ENCODE measurements around the gene DNAJC7.
"Not testable (repeated sequence)": the region's sequence is repeated elsewhere in the genome, so short reads cannot be mapped to it uniquely, and the experiment has no call there.

Gene DNAJC7

GRCh38 chr17:42010266-42010680 is 7.0 kb downstream of the DNAJC7 start:
- FAIRE-seq = not testable (repeated sequence)

- no peak for FAIRE-seq
Measured at GRCh38 chr17:42009170-42009569, 8.1 kb downstream of the DNAJC7 start.

- peak; percentile 76 for FAIRE-seq
Measured at GRCh38 chr17:42005166-42005565, 12.1 kb downstream of the DNAJC7 start.

- FAIRE-seq = no peak
Measured at GRCh38 chr17:42002792-42003301, 14.4 kb downstream of the DNAJC7 start.

- FAIRE-seq = no peak
Measured at GRCh38 chr17:42002175-42002791, 15.0 kb downstream of the DNAJC7 start.

GRCh38 chr17:42001729-42002128 is 15.5 kb downstream of the DNAJC7 start:
- no peak for FAIRE-seq

GRCh38 chr17:42000413-42001133 is 16.7 kb downstream of the DNAJC7 start:
- no peak for FAIRE-seq

- FAIRE-seq = no peak
Measured at GRCh38 chr17:41998497-41998896, 18.7 kb downstream of the DNAJC7 start.

GRCh38 chr17:41996855-41997164 is 20.4 kb downstream of the DNAJC7 start:
- no peak for FAIRE-seq

GRCh38 chr17:41992576-41992975 is 24.7 kb downstream of the DNAJC7 start:
- FAIRE-seq = no peak

- FAIRE-seq = no peak
Measured at GRCh38 chr17:41989702-41990419, 27.4 kb downstream of the DNAJC7 start.

- no peak for FAIRE-seq
Measured at GRCh38 chr17:41988418-41988817, 28.8 kb downstream of the DNAJC7 start.

GRCh38 chr17:41987642-41988041 is 29.6 kb downstream of the DNAJC7 start:
- FAIRE-seq = no peak

- no peak for FAIRE-seq
Measured at GRCh38 chr17:41986634-41987033, 30.6 kb downstream of the DNAJC7 start.

GRCh38 chr17:41985919-41986318 is 31.3 kb downstream of the DNAJC7 start:
- no peak for FAIRE-seq

GRCh38 chr17:41984454-41984853 is 32.8 kb downstream of the DNAJC7 start:
- no peak for FAIRE-seq

GRCh38 chr17:41982026-41982760 is 35.0 kb downstream of the DNAJC7 start:
- FAIRE-seq = no peak

GRCh38 chr17:41977991-41978390 is 39.2 kb downstream of the DNAJC7 start:
- no peak for FAIRE-seq

- FAIRE-seq = no peak
Measured at GRCh38 chr17:41976142-41976768, 41.0 kb downstream of the DNAJC7 start.

- no peak for FAIRE-seq
Measured at GRCh38 chr17:41975099-41976083, 41.8 kb downstream of the DNAJC7 start.

GRCh38 chr17:41974658-41975057 is 42.6 kb downstream of the DNAJC7 start:
- no peak for FAIRE-seq
